ENCODE results near the gene PRKAR2B. TPM values are rescaled to one million over a fixed set of nuclear protein-coding genes. Genes with fewer than 3 reads are reported as not detected.
"Not testable (repeated sequence)": the region's sequence is repeated elsewhere in the genome, so short reads cannot be mapped to it uniquely, and the experiment has no call there.

The PRKAR2B gene
- total RNA-seq, 4 donors from 2014 or later, result 33.1 to 54.6 (median 51.5) TPM

- TF ChIP-seq EP300 (IDR thresholded peaks at IDR 0.05) (no peak), CTCF (IDR thresholded peaks at IDR 0.05) (no peak), POLR2A (IDR thresholded peaks at IDR 0.05) (no peak)
- no peak overlapping the region for H3K27ac ChIP-seq
- no peak overlapping the region for H3K4me3 ChIP-seq
- H3K4me1 ChIP-seq, result peaks cover 0 to 9% (median 0%) of the 10 kb centered on the region in 4 donors
- DNase-seq (ENCODE audit: low spot score in 2 of 2), result no peak
- no peaks in the 10 kb centered on the region for H3K36me3 ChIP-seq
- H3K27me3 ChIP-seq, result no peaks in the 10 kb centered on the region
- H3K9me3 ChIP-seq, result no peaks in the 10 kb centered on the region
Measured at GRCh38 chr7:107089627-107090026, 45.1 kb downstream of the PRKAR2B start.

- H3K4me3 ChIP-seq, result no peak overlapping the region
- no peaks in the 10 kb centered on the region for H3K9me3 ChIP-seq
- H3K36me3 ChIP-seq, result no peaks in the 10 kb centered on the region
- H3K4me1 ChIP-seq, result peaks cover 0 to 9% (median 0%) of the 10 kb centered on the region in 4 donors
- no peaks in the 10 kb centered on the region for H3K27me3 ChIP-seq
- WGBS, 2 donors, result 18 to 21% methylated on average over 2 of the region's 2 CpGs
- H3K27ac ChIP-seq, result no peak overlapping the region
- TF ChIP-seq POLR2A (IDR thresholded peaks at IDR 0.05), result no peak
- TF ChIP-seq CTCF (IDR thresholded peaks at IDR 0.05), result no peak
- DNase-seq (ENCODE audit: low spot score in 2 of 2), result no peak
Measured at GRCh38 chr7:107090457-107090856, 46.0 kb downstream of the PRKAR2B start.

- TF ChIP-seq EP300 (IDR thresholded peaks at IDR 0.05) (no peak), POLR2A (IDR thresholded peaks at IDR 0.05) (no peak), CTCF (IDR thresholded peaks at IDR 0.05) (no peak)
- Histone ChIP-seq H3K4me1 (peaks cover 0 to 9% (median 0%) of the 10 kb centered on the region in 4 donors), H3K4me3 (no peak overlapping the region), H3K27ac (no peak overlapping the region), H3K27me3 (no peaks in the 10 kb centered on the region), H3K36me3 (no peaks in the 10 kb centered on the region), H3K9me3 (no peaks in the 10 kb centered on the region)
- WGBS, 2 donors, result 47 to 92% methylated on average over 2 of the region's 2 CpGs
- DNase-seq (ENCODE audit: low spot score in 2 of 2), result no peak
Measured at GRCh38 chr7:107091306-107091705, 46.8 kb downstream of the PRKAR2B start.

GRCh38 chr7:107093671-107094070 lies 49.2 kb downstream of the PRKAR2B start:
- not testable (repeated sequence) for H3K27me3 ChIP-seq; H3K4me3 ChIP-seq; H3K4me1 ChIP-seq; H3K27ac ChIP-seq; DNase-seq (ENCODE audit: low spot score in 2 of 2); H3K36me3 ChIP-seq
- WGBS, 2 donors, result 95 to 98% methylated on average over 5 of the region's 5 CpGs
- H3K9me3 ChIP-seq, result peaks cover 0 to 13% (median 0%) of the 10 kb centered on the region in 4 donors

GRCh38 chr7:107099154-107099553 lies 54.6 kb downstream of the PRKAR2B start:
- not testable (repeated sequence) for H3K36me3 ChIP-seq; H3K4me1 ChIP-seq; H3K27ac ChIP-seq; DNase-seq (ENCODE audit: low spot score in 2 of 2); H3K27me3 ChIP-seq; H3K4me3 ChIP-seq
- peaks cover 0 to 32% (median 2%) of the 10 kb centered on the region in 4 donors for H3K9me3 ChIP-seq
- 94 to 98% methylated on average over 12 of the region's 12 CpGs for WGBS, 2 donors

- H3K27me3 ChIP-seq, result no peaks in the 10 kb centered on the region
- no peak overlapping the region for H3K27ac ChIP-seq
- WGBS, 2 donors, result 78 to 100% methylated on average over 1 of the region's 1 CpG
- no peak overlapping the region for H3K4me3 ChIP-seq
- no peak for DNase-seq (ENCODE audit: low spot score in 2 of 2)
- H3K9me3 ChIP-seq, result peaks cover 0 to 32% (median 2%) of the 10 kb centered on the region in 4 donors
- H3K4me1 ChIP-seq, result no peaks in the 10 kb centered on the region
- no peak for TF ChIP-seq POLR2A (IDR thresholded peaks at IDR 0.05)
- TF ChIP-seq EP300 (IDR thresholded peaks at IDR 0.05), result no peak
- TF ChIP-seq CTCF (IDR thresholded peaks at IDR 0.05), result no peak
- H3K36me3 ChIP-seq, result no peaks in the 10 kb centered on the region
Measured at GRCh38 chr7:107100824-107101223, 56.3 kb downstream of the PRKAR2B start.

Data from tibial nerve (tissue), 4 donors.